IMR-90 (cell line): ENCODE measurements around the gene PDZD2.

Source experiments
- CEBPB ChIP-seq: IDR thresholded peaks from 2 replicates; pipeline ENCODE4 v1.6.1; 2012; ENCODE audit warnings: low read depth, low read length, improper control_type of control experiment
- CTCF ChIP-seq: conservative IDR thresholded peaks from 2 replicates; pipeline ENCODE4 v1.5.1; 2012; ENCODE audit warnings: mild to moderate bottlenecking, low read depth, low read length, improper control_type of control experiment
- FOS ChIP-seq: fragments of 150-350 bp; IDR thresholded peaks from 2 replicates; pipeline ENCODE4 v1.6.1; 2016; ENCODE audit warnings: low read depth, low read length
- POLR2A ChIP-seq: IDR thresholded peaks from 2 replicates; pipeline ENCODE4 v1.6.1; 2012; ENCODE audit warnings: mild to moderate bottlenecking, low read depth, low read length

- TF ChIP-seq CTCF: no peak
- no peak for TF ChIP-seq POLR2A
- no peak for TF ChIP-seq CEBPB
- TF ChIP-seq FOS: no peak
Measured at GRCh38 chr5:31996909-31997308, 358.0 kb downstream of the PDZD2 start.
